Endodermal cell (in vitro differentiated cells): ENCODE measurements around the gene CBX8. TPM values are rescaled to one million over a fixed set of nuclear protein-coding genes. Genes with fewer than 3 reads are reported as not detected.

Source experiments
- DNase-seq: peaks from one replicate; pipeline ENCODE4 v3.0.0-alpha.2; 2017
- H3K27ac ChIP-seq: 2 replicates; pipeline ENCODE4 v1.5.1; 2013; ENCODE audit warnings: mild to moderate bottlenecking, low read depth, low read length, moderate library complexity
- H3K27me3 ChIP-seq: 2 replicates; pipeline ENCODE4 v1.6.1; 2013; ENCODE audit warnings: mild to moderate bottlenecking, low read length, moderate library complexity; ENCODE audit not compliant: insufficient read depth, control insufficient read depth, poor library complexity, severe bottlenecking
- H3K36me3 ChIP-seq: 2 replicates; pipeline ENCODE4 v1.7.0; 2013; ENCODE audit warnings: mild to moderate bottlenecking, low read length, moderate library complexity; ENCODE audit not compliant: control insufficient read depth, insufficient read depth
- H3K4me1 ChIP-seq: one replicate; pipeline ENCODE4 v1.7.0; 2013; ENCODE audit warnings: low read length; ENCODE audit not compliant: control insufficient read depth, insufficient read depth
- H3K4me3 ChIP-seq: 2 replicates; pipeline ENCODE4 v1.5.1; 2013; ENCODE audit warnings: mild to moderate bottlenecking, low read length, moderate library complexity
- H3K9ac ChIP-seq: 2 replicates; pipeline ENCODE4 v1.6.1; 2013; ENCODE audit warnings: mild to moderate bottlenecking, low read length, moderate library complexity; ENCODE audit not compliant: poor library complexity, severe bottlenecking; ENCODE audit errors: extremely low read depth
- H3K9me3 ChIP-seq: 2 replicates; pipeline ENCODE4 v1.6.1; 2013; ENCODE audit warnings: mild to moderate bottlenecking, low read length, moderate library complexity; ENCODE audit not compliant: control insufficient read depth
- H3K27ac Mint-ChIP-seq: 2 replicates; pipeline ENCODE4 v1.8.0; 2020; ENCODE audit warnings: mixed read lengths
- H3K27me3 Mint-ChIP-seq: 2 replicates; pipeline ENCODE4 v1.8.0; 2021; ENCODE audit warnings: mild to moderate bottlenecking, mixed read lengths; ENCODE audit not compliant: insufficient read depth
- H3K36me3 Mint-ChIP-seq: 2 replicates; pipeline ENCODE4 v1.8.0; 2020; ENCODE audit warnings: low read depth, mixed read lengths
- H3K4me1 Mint-ChIP-seq: 2 replicates; pipeline ENCODE4 v1.8.0; 2020; ENCODE audit warnings: mixed read lengths
- H3K4me3 Mint-ChIP-seq: 2 replicates; pipeline ENCODE4 v1.8.0; 2020; ENCODE audit warnings: mild to moderate bottlenecking, moderate library complexity, mixed read lengths
- H3K9me3 Mint-ChIP-seq: 2 replicates; pipeline ENCODE4 v1.8.0; 2020; ENCODE audit warnings: mild to moderate bottlenecking, mixed read lengths
- WGBS, 2 experiments: methylation state at CpG; one replicate each; pipeline versions ENCODE4 v1.1.5 to v1.1.7; 2013; ENCODE audit warnings: missing lambda C conversion rate in 2 of 2, mixed read lengths in 1 of 2; ENCODE audit not compliant: insufficient coverage in 1 of 2, insufficient read length in 1 of 2; 5-methylcytosine and 5-hydroxymethylcytosine counted together
- total RNA-seq, 2 donors: library from RNA; stranded (reverse); fragmentation: NEBNext Ultra II Directional in 1 of 2; extraction: Animal tissue kit (Norgen Biotek cat#: 25700) in 1 of 2; gene quantifications; 2 replicates in 1 of 2; 3 replicates in 1 of 2; pipeline ENCODE4 v1.2.1, GENCODE V29; 2021
- TF ChIP-seq, protein P1 (sequence below): fragments of 200-600 bp; sonication (generic); conservative IDR thresholded peaks from 2 replicates; pipeline ENCODE4 v1.5.0; 2021; ENCODE audit warnings: antibody characterized with exemption, mild to moderate bottlenecking

The CBX8 gene
- total RNA-seq, 2 donors from 2014 or later: 5.4 to 5.6 TPM

DNA sequence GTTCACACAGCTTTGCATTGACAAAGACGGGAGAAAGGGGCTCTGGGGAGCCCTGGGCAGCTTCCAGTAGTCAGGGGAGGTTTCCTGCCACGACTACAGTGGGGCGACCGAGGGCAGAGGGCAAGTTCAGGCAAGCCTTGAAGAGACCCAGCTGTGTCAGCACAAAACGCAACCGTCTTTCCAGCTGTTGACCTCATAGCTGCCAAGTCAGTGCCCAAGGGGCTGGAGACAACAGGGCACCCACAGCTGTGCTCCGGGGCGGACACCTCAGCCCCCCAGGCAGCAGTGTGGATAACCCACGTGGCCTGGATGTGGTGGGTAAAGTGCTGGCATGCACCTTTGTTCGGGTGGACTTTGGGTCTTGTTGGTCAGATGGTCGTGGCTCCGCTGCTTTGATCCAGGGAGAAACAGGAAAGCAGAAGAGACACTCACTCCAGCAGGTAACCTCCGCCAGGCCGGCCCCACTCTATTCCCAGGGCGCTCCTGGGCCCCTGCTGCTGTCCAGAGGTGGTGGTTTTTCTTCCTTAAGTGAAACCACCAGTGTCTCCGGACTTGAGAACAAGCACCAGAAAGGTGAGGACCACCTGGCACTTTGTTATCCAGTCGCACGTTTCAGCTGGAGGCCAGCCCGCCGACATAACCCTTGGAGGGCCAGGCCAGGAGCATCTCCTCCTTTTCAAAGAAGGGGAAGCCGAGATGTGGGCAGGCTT, 36.5 kb downstream of the CBX8 start:
- H3K9me3 Mint-ChIP-seq: no peaks in the 10 kb centered on the region
- Histone ChIP-seq H3K9me3 (no peaks in the 10 kb centered on the region), H3K27me3 (no peaks in the 10 kb centered on the region), H3K9ac (no peak overlapping the region), H3K4me3 (no peak overlapping the region), H3K27ac (no peak overlapping the region), H3K4me1 (no peaks in the 10 kb centered on the region), H3K36me3 (no peaks in the 10 kb centered on the region)
- H3K36me3 Mint-ChIP-seq: no peaks in the 10 kb centered on the region
- H3K4me1 Mint-ChIP-seq: no peaks in the 10 kb centered on the region
- H3K27me3 Mint-ChIP-seq: peaks cover 3% of the 10 kb centered on the region
- TF ChIP-seq, protein P1, sequence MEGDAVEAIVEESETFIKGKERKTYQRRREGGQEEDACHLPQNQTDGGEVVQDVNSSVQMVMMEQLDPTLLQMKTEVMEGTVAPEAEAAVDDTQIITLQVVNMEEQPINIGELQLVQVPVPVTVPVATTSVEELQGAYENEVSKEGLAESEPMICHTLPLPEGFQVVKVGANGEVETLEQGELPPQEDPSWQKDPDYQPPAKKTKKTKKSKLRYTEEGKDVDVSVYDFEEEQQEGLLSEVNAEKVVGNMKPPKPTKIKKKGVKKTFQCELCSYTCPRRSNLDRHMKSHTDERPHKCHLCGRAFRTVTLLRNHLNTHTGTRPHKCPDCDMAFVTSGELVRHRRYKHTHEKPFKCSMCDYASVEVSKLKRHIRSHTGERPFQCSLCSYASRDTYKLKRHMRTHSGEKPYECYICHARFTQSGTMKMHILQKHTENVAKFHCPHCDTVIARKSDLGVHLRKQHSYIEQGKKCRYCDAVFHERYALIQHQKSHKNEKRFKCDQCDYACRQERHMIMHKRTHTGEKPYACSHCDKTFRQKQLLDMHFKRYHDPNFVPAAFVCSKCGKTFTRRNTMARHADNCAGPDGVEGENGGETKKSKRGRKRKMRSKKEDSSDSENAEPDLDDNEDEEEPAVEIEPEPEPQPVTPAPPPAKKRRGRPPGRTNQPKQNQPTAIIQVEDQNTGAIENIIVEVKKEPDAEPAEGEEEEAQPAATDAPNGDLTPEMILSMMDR: no peak
- H3K27ac Mint-ChIP-seq: no peak overlapping the region
- WGBS, 2 experiments: 92 to 94% methylated on average over 15 to 21 of the region's 21 CpGs
- no peak overlapping the region for H3K4me3 Mint-ChIP-seq
- DNase-seq: no peak

DNA sequence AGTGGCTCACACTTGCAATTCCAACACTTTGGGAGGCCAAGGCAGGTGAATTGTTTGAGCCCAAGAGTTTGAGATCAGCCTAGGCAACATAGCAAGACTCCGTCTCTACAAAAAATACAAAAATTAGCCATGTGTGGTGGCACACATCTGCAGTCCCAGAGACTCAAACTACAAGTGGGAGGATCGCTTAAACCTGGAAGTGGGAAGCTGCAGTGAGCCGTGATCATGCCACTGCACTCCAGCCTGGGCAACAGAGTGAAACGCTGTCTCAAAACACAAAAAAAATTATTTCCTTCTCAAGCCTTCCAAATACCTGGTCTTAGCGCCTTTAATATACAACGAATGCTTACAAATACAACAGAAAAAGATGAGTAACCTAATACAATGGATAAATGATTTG, 38.6 kb downstream of the CBX8 start:
- H3K27me3 ChIP-seq: no peaks in the 10 kb centered on the region
- no peak overlapping the region for H3K27ac Mint-ChIP-seq
- H3K9me3 ChIP-seq: no peaks in the 10 kb centered on the region
- TF ChIP-seq, protein P1: no peak
- peaks cover 6% of the 10 kb centered on the region for H3K27me3 Mint-ChIP-seq
- DNase-seq: no peak
- H3K36me3 Mint-ChIP-seq: no peaks in the 10 kb centered on the region
- WGBS, 2 experiments: 90 to 97% methylated on average over 3 to 6 of the region's 6 CpGs
- no peak overlapping the region for H3K27ac ChIP-seq
- H3K9me3 Mint-ChIP-seq: no peaks in the 10 kb centered on the region
- no peak overlapping the region for H3K4me3 ChIP-seq
- H3K4me3 Mint-ChIP-seq: no peak overlapping the region
- H3K4me1 ChIP-seq: no peaks in the 10 kb centered on the region
- no peak overlapping the region for H3K9ac ChIP-seq
- no peaks in the 10 kb centered on the region for H3K36me3 ChIP-seq
- no peaks in the 10 kb centered on the region for H3K4me1 Mint-ChIP-seq

- Histone ChIP-seq H3K4me3 (no peak overlapping the region), H3K36me3 (no peaks in the 10 kb centered on the region), H3K27ac (no peak overlapping the region), H3K9ac (no peak overlapping the region), H3K9me3 (no peaks in the 10 kb centered on the region), H3K27me3 (no peaks in the 10 kb centered on the region), H3K4me1 (no peaks in the 10 kb centered on the region)
- H3K27ac Mint-ChIP-seq: no peak overlapping the region
- H3K4me3 Mint-ChIP-seq: no peak overlapping the region
- TF ChIP-seq, protein P1: no peak
- peaks cover 6% of the 10 kb centered on the region for H3K27me3 Mint-ChIP-seq
- no peak for DNase-seq
- 94 to 97% methylated on average over 6 to 15 of the region's 15 CpGs for WGBS, 2 experiments
- H3K4me1 Mint-ChIP-seq: no peaks in the 10 kb centered on the region
- no peaks in the 10 kb centered on the region for H3K9me3 Mint-ChIP-seq
- H3K36me3 Mint-ChIP-seq: no peaks in the 10 kb centered on the region
These were observed 39.6 kb downstream of the CBX8 start for GRCh38 chr17:79757140-79757745.
